Stimulated activated CD8-positive, alpha-beta memory T cell treated with anti-CD3 and anti-CD28 coated beads, Interleukin-15, amount 100 ng/mL, for 4 hours (primary cell): ENCODE results near the gene SLC6A6.

Source experiments
- DNase-seq, 2 donors: peaks; one replicate each; pipeline ENCODE4 v3.0.0-alpha.2; 2020; ENCODE audit warnings: low read depth in 2 of 2

The SLC6A6 gene

DNA sequence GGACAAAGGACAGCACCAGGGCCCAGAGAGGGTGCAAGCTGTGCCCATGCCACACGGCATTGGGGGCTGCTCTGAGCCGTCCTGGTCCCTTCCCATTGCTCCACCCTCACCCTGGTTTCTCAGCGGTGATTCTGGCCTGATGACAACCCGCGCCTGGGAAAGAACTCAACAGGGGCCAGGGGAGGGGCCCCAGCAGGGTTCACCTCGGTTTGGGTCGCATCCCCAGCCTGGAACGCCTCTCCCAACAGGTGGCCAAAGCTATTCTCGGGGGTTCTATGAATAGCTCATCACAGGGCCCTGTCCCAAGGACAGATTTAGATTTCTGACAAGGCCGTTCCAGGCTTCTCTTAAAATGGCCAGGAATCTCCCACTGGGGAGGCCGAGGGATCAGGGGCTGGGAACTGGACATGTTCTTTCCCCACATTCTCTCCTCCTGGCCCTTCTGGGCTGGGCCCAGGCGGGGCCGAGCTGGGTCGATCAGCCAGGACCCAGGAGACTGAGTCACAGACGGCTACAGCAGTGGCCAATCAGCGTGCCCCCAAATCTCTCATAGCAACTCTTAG, 119.8 kb downstream of the SLC6A6 start:
- no peak for DNase-seq

DNA sequence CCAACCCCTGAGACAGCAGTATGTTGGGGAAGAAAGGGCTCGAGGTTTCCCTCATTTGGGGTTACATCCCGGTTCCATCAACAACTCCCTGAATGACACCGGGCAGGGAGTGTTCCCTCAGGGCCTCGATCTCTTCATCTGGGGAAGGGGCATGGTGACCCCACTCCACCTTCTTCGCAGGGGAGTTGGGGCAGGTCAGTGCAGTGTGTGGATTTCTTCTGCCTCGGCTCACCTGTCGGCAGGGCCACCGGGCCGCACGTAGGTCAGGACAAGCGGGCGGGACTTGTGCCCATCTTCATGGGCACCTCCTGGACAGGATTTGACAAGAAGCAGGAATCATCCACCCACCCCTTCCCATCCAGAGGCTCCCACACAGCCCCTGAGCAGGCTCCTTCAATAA, 120.4 kb downstream of the SLC6A6 start:
- no peak for DNase-seq

DNA sequence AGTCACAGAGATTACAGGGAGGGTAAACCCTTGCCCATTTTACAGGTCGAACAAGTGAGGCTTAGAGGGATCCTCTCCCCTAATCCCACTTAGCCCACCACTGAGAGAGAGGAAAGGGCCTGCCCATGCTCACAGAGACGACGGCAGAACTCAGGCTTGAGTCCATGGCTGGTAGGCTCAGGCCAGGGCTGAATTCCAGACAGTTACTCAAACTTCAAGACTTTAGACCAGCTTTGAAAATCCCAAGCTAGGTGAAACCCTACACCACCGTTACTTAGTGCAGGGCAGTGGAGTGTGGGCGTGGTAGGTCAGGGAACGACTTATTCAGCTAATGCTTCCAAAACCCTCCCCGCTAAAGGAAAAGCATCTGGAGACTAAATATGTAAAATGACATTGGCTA, 121.4 kb downstream of the SLC6A6 start:
- no peak for DNase-seq

DNA sequence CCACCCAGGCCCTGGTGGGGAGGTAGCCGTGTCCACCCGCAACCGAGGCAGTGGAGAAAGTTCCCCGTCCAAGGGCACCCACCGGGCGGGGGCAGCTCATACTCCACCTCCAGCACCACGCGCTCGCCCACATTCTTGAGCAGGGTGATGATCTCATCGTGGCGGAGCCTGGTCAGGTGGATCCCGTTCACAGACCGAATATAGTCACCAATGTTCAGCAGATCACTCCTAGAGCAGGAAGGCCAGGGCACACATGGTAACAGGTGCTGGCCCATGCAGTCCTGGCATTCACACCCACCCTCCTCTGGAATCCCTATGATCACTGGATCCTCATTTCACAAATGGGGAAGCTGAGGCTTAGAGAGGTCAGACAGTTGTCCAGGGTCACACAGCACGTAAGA, 121.9 kb downstream of the SLC6A6 start:
- DNase-seq = no peak

DNA sequence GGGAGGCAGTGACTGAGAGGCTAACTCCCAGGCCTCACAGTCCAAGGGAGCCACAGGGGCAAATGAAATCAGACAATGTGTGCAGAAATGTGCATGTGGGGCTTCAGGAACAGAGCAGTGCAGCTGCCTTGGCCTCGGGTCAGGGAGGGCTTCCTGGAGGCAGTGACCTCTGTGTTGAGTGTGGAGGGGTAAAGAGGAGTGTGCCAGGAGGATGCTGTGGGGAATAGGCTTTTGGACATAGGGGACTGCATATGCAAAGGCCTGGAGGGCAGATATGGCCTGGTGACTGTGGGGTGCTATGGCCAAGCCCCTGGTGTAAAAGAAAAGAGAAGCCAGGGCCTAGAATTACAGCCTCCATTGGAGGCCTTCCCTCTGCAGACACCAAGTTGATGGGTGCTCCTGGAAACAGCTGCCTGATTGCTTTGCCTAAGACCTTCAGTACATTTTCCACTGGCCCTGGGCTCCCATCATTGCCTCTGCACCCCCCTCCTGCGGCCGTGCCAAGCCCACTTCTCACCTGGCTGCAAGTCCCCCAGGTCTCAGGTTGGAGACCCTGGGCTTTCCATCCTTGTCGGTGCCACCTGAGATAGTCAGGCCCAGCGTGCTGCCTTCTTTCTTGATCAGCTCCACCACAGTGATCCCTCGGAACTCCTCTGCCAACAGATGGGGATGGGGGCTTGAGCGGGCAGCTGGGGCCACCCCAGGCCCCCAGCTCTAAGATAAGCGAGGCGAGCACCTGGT, 122.7 kb downstream of the SLC6A6 start:
- no peak for DNase-seq

DNA sequence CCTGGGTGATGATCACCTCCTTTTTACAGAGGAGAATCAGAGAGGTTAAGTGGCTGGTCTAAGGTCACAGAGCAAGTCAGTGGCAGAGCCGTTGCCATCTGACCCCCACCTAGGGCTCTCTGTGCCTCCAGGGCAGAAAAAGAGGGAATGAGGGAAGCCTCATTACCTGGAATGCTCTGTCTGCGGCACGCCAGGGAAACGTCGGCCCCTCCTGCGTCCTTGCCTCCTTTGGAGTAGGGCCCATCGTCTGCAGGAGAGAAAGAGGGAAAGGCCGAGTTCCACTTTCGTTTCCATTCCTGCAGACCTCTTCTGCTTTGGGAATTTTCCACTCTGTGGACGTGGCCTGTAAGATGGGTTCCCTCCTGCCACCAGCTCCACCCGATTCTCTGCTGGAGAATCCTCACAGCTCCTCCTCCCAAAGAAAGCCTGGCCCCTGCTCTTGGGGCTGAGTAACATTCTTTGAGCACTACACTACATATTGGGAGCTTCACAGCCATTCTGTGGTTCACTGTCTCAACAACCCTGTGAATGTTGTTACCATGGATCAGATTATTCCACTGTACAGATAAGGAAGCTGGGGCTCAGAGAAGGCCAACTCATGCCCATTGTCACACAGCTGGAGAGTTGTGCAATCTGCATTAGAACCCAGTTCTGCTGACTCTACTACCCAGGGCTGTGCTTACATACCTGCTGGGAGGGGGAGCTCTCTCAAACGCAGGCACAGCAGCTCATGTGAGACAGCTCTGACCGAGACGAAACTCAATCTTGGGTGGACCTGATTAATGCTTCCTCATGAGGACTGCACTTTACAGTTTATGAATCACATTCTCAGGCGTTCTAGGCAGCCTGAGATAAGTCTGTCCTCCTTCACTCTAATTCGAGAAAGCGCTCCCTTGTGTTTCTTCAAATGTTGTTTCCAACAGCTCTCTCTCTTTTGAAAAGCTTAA, 123.6 kb downstream of the SLC6A6 start:
- no peak for DNase-seq

DNA sequence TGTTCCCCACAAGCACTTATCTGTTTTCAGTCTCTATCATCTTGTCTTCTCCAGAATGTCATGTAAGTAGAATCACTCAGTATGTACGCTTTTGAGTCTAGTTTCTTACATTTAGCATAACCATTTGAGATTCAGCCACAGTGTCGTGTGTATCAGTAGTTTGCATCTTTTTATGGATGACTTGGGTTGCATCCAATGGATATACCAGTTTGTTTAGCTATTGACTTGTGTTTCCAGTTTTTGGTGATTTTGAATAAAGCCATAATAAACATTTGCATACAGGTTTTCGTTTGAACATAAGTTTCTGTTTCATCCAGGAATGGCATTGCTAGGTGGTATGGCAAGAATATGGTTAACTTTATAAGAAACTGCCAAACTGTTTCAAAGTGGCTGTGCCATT, 125.7 kb downstream of the SLC6A6 start:
- no peak for DNase-seq

DNA sequence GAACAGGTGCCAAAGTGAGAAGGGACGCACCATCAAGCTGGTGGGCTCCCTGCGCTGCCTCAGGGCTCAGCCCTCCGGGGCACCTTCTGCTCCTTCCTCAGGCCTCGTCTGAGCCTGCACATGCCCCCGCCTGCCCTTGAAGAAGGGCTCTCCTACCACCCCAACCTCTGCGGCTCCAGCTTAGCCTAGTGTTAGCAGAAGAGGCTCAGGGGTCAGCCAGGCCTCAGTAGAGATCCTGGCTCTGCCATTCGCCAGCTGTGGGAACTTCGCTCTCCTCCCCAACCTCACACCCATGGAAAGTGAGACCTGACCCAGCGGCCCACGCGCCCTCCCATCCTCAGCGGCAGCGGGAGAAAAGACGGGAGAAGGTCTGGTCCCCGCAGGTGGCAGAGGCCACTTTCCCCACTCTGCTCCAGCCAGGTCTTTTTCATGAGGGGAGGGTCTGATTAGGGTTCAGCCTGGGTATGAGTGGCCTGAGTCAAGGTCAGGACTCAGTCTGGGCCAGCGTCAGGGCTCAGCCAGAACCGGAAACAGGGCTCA, 129.5 kb downstream of the SLC6A6 start:
- no peak for DNase-seq

DNA sequence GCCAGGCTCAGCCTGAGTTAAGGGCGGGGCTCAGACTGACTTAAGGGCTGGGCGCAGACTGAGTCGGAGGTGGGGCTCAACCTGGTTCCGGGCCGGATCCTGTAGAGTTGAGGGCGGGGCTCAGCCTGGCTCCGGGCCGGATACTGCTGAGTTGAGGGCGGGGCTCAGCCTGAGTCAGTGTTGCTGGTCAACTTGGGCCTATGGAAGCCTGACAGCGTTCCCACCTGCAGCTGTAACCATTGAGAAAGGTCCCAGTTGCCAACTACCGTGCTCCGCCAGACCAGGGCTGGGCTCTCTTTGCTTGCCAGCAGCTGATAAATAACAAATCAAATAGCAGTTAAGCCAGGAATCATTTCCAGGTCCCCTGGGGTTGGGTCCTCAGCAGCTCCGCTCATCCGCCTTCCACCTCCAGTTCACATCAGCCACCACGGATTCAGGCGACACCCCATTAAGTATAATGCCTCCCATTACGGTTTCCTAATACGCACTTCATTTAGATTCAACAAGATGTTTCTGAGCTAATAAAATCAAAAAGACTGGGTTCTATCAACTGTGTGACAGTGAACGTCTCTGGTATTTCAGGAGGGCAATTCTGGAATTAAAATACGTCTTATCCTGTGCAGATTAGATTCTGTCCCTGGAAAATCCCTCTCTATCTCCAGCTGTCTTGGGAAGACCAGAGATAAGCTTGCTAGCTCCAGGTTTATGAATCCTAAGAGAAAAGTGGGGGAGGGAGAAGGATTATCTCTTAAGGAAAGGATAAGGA, 130.5 kb downstream of the SLC6A6 start:
- DNase-seq = no peak

DNA sequence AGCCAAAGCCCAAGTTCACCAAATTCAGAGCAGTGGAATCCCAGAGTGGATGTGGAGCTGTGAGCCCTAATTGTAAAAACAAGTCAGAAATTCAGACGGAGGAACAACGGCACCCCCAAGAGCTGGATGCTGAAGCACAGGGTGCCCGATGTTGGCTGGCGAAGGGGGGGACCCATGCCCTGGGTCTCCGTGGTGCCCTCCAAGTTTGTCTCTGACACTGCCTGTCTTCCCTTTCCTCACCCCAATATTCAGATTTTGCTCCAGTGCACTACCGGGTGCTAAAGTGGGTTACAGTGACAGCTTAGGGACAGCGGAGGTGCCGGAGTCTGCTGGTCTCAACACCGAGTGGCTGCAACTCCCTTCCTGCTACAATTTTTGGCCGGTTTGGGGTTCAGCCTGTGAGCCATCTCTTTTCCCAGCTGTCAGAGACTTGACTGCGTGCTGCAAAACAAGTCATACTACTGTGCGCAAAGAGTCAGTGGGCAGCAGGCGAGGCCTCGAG, 131.1 kb downstream of the SLC6A6 start:
- DNase-seq = no peak

DNA sequence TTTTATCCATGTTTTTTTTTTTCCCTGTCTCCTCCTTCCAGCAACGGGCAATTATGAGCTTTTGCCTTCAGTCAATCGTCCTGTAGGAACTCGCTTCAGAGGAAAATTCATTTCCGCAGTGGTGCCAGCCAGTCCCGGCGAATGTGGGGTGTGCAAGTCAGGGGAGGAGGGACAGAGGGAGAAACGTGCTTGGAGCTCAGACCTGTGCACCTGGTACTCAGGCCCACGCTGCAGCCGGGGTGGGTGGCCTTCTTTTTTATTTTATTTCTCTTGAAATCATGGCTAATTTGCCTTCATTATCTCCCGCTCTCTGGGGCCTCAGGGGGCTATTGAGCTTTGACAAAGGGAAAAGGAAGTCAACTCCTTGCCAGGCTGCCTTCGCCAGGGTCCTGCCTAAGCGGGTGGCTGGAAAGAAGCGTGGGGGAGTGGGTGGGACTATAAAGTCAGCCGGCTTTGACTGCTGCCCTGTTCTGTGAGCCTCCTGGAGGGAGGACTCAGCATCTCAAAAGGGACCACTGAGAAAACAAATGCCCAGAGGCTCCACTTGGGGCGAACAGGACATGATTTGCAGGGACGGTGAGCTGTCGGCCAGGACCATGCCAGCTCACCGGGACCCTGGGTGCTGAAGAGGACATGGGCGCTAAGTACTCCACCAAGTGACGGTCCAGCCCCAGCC, 132.2 kb downstream of the SLC6A6 start:
- DNase-seq = no peak

DNA sequence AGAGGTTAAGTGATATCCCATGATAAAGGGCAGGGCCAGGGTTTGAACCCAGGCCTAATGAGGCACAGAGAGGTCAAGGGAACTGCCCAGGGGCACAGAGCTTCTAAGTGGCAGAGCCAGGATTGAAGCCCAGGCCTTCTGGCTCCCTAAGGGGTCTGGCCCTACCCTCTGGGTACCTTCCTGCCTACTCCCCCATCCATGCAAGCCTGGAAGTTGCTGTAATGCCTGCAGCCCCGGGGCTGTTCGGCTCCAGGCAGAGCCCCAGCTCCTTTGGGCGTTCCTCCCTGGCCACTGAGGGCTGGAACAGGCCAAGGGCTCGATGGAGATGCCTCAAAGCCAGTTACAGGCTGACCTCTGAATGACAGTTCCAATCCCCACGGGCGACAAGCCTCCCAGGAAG, 133.2 kb downstream of the SLC6A6 start:
- no peak for DNase-seq

DNA sequence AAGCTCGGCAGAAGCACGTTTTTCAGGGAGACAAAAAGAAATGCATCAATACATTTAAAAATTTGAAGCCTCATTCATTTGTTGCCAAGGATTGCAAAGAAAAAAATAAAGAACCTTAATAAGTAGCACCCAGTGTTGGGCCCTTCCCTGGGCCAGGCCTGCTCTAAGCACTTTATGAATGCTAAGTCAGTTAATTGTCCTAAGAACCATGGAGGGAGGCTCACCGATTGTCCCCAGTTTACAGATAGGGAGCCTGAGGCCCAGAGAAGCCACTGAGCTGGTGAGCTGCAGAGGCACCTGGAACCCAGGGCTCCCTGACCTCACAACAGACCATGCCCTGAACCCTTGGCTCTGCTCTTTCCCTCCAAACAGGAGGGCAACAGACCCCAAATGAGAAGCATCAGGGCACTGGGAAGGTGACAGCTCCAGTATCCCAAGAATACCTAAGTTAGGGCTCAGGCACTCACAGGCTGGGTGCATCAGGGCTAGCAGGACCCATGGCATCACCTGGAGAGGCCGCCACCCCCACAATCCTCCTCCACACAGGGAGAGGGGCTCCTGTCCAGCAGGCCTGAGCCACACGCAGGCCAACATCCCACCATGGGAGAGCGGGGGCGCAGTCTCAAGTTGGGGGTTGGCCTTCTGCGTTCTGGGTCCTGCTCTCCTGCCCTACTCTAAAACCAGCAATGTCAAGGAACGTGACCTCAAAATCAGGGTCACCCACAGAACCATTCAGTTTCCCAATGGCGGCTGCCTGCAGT, 133.8 kb downstream of the SLC6A6 start:
- DNase-seq = no peak

DNA sequence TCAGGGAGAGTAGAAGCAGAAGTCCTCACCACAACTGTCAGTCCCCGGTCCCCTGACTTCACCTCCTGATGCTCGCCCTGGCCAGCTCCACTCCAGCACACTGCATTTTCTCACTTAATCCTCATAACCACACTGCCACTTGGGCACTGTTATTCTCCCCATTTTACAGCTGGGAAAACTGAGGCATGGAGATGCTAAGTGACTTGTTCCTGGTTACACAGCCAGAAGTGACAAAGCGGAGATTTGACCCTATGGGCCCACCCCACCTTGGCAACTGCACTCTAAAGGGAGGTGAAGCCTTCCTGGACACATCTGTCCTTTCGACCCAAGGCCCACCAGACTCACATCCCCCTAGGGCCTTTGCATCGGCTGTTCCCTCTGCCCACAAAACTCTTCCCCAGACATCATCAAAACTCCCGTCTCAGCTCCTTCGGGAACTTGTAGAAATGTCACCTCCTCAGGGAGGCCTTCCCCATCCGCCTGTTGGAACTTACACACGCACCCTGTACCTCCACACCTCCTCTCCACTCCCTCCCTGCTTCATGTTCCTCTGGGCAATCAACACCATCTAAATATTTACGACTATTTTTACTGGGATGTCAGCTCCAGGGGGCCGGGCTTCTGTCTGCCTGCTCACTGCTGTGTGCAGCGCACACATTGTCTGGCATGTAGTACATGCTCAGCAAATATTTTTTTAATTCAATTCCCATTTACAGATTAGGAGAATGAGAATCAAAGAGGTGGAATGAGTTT, 134.6 kb downstream of the SLC6A6 start:
- DNase-seq = no peak

DNA sequence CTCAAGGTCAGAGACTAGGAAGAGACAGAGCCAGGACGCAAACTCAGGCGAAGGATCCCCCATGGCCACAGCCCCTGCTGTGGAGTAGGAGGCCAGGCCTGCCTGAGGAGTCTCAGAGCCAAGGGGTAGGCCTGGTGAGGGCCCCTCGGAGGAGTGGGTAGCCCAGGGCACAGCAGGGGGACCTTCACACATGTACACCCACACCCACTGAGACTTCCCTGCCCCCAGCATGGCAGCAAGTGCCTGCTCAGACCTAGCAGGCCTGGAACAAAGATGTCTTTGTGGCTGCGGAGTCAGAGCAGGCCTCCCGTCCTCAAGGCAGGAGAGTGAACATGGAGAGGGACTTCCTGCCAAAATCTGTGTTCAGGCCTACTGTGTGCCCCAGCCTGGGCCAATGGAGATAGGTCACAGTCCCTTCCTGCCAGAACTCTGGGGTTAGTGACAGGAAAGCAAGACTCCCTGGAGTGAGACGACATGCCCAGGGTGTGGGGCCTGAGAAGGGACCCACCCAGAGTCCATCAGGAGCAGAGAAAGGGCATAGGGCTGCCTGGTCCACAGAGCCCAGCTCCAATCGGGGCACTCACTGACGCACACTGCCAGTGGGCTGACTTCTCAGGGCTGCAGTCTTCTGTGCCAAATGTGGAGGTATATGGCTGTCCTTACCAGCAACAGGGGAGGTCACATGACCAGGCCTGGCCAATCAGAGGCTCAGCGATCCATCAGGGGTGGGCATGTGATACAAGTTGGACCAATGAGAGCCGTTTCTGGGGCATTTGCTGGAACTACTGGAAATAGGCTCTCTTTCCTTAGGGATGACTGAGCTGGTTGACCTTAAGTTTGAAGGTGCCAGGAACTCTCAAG, 135.4 kb downstream of the SLC6A6 start:
- DNase-seq = no peak

DNA sequence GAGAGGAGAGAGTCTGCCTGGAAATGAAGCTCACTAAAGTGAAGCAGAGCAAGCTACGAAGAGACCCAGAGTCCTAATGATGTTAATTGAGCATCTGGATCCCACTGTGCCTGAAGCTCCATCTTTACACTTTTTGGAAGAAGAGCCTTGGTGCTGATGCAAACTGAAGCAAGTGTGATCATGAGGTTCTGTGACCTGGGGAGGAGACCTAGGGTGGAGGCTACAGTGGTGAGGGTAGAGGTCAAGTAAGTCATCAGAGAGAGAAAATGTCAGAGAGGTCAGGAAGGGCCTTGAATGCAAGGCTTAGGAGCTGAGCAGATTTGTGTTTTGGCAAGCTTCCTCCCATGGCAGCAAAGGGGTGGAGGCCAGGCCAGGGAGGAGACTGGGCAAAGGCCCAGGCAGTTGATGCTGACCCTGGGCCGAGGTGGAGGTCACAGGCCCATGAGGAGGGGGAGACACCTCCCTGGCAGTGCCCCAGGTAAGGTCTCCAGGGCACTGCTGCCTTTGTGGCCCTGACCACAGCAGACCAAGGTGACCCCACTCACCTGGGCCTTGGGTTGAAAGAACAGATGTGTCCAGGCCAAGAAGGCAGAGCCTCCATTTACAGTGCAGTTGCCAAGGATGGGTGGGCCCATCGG, 136.2 kb downstream of the SLC6A6 start:
- DNase-seq = no peak
